ENCODE results near the gene GULP1.

GULP1 gene

GRCh38 chr2:188381614-188382013 lies 89.9 kb downstream of the GULP1 start:
- DNase-seq, result no peak

- DNase-seq, result no peak
Observed at GRCh38 chr2:188382107-188382506, 90.4 kb downstream of the GULP1 start.

- DNase-seq, result no peak
Observed at GRCh38 chr2:188383158-188383557, 91.5 kb downstream of the GULP1 start.

GRCh38 chr2:188385857-188386256 lies 94.2 kb downstream of the GULP1 start:
- no peak for DNase-seq

- no peak for DNase-seq
Observed at GRCh38 chr2:188388831-188389230, 97.2 kb downstream of the GULP1 start.

- no peak for DNase-seq
Observed at GRCh38 chr2:188391354-188391753, 99.7 kb downstream of the GULP1 start.

GRCh38 chr2:188394931-188395472 lies 103.3 kb downstream of the GULP1 start:
- no peak for DNase-seq

- no peak for DNase-seq
Observed at GRCh38 chr2:188395903-188396689, 104.4 kb downstream of the GULP1 start.

- DNase-seq, result no peak
Observed at GRCh38 chr2:188399159-188399558, 107.5 kb downstream of the GULP1 start.

- DNase-seq, result no peak
Observed at GRCh38 chr2:188403676-188404075, 112.0 kb downstream of the GULP1 start.

GRCh38 chr2:188404341-188405004 lies 112.8 kb downstream of the GULP1 start:
- no peak for DNase-seq

- no peak for DNase-seq
Observed at GRCh38 chr2:188406414-188406813, 114.7 kb downstream of the GULP1 start.

GRCh38 chr2:188410504-188411235 lies 119.0 kb downstream of the GULP1 start:
- DNase-seq, result no peak

- no peak for DNase-seq
Observed at GRCh38 chr2:188412190-188412589, 120.5 kb downstream of the GULP1 start.

GRCh38 chr2:188414411-188414810 lies 122.7 kb downstream of the GULP1 start:
- no peak for DNase-seq

- no peak for DNase-seq
Observed at GRCh38 chr2:188414869-188415753, 123.4 kb downstream of the GULP1 start.

GRCh38 chr2:188415754-188416083 lies 124.0 kb downstream of the GULP1 start:
- DNase-seq, result no peak

GRCh38 chr2:188416367-188416766 lies 124.7 kb downstream of the GULP1 start:
- no peak for DNase-seq

GRCh38 chr2:188422726-188423125 lies 131.1 kb downstream of the GULP1 start:
- no peak for DNase-seq

- no peak for DNase-seq
Observed at GRCh38 chr2:188425266-188425665, 133.6 kb downstream of the GULP1 start.

GRCh38 chr2:188426121-188426520 lies 134.4 kb downstream of the GULP1 start:
- no peak for DNase-seq

GRCh38 chr2:188430705-188431104 lies 139.0 kb downstream of the GULP1 start:
- DNase-seq, result no peak

- DNase-seq, result no peak
Observed at GRCh38 chr2:188434018-188434417, 142.3 kb downstream of the GULP1 start.

Data from NCI-H1092 (cell line).